PFSK-1 (cell line): ENCODE results near the gene VWC2.

ENCODE experiments used
- FOXP2 ChIP-seq: optimal IDR thresholded peaks from 2 replicates; pipeline ENCODE3; 2011; ENCODE audit warnings: borderline replicate concordance, control low read depth, inconsistent platforms; ENCODE audit not compliant: insufficient read depth; ENCODE audit errors: extremely low read length, extremely low read depth
- POLR2AphosphoS5 ChIP-seq: IDR thresholded peaks from 2 replicates; pipeline ENCODE4 v1.6.1; 2012; ENCODE audit warnings: low read depth, mild to moderate bottlenecking, control low read depth, low read length, moderate library complexity
- REST ChIP-seq, 2 experiments: IDR thresholded peaks; 2 replicates each; pipeline versions ENCODE4 v1.6.1 to v1.8.0; 2011 to 2012; ENCODE audit warnings: low read depth in 2 of 2, low read length in 2 of 2, control low read depth in 1 of 2, inconsistent platforms in 1 of 2, mild to moderate bottlenecking in 1 of 2, moderate library complexity in 1 of 2; ENCODE audit not compliant: insufficient read depth in 1 of 2
- SIN3A ChIP-seq: IDR thresholded peaks from 2 replicates; pipeline ENCODE4 v1.6.1; 2012; ENCODE audit warnings: mild to moderate bottlenecking, low read length, moderate library complexity, borderline replicate concordance; ENCODE audit not compliant: insufficient read depth
- TAF1 ChIP-seq: IDR thresholded peaks from 2 replicates; pipeline ENCODE4 v1.6.1; 2012; ENCODE audit warnings: low read length, control low read depth, borderline replicate concordance; ENCODE audit not compliant: insufficient read depth

Gene VWC2

GRCh38 chr7:49800031-49800430 lies 26.6 kb downstream of the VWC2 start:
- TF ChIP-seq TAF1, result no peak
- TF ChIP-seq POLR2AphosphoS5, result no peak
- TF ChIP-seq FOXP2, result no peak
- TF ChIP-seq SIN3A, result no peak
- TF ChIP-seq REST (IDR thresholded peaks at IDR 0.05; ENCODE audit: insufficient read depth in 1 of 2, low read depth in 2 of 2, low read length in 2 of 2), result no peak

GRCh38 chr7:49802600-49802999 lies 29.2 kb downstream of the VWC2 start:
- TF ChIP-seq REST (IDR thresholded peaks at IDR 0.05; ENCODE audit: insufficient read depth in 1 of 2, low read depth in 2 of 2, low read length in 2 of 2) (no peak), TAF1 (no peak), SIN3A (no peak), FOXP2 (no peak), POLR2AphosphoS5 (no peak)

- TF ChIP-seq FOXP2, result no peak
- TF ChIP-seq SIN3A, result no peak
These were observed 30.4 kb downstream of the VWC2 start for GRCh38 chr7:49803812-49804211.

GRCh38 chr7:49805371-49806007 lies 32.1 kb downstream of the VWC2 start:
- TF ChIP-seq TAF1 (no peak), POLR2AphosphoS5 (no peak), REST (IDR thresholded peaks at IDR 0.05; ENCODE audit: insufficient read depth in 1 of 2, low read depth in 2 of 2, low read length in 2 of 2) (no peak), FOXP2 (no peak), SIN3A (no peak)

- no peak for TF ChIP-seq SIN3A
- TF ChIP-seq POLR2AphosphoS5, result no peak
- no peak for TF ChIP-seq REST (IDR thresholded peaks at IDR 0.05; ENCODE audit: insufficient read depth in 1 of 2, low read depth in 2 of 2, low read length in 2 of 2)
- no peak for TF ChIP-seq FOXP2
- no peak for TF ChIP-seq TAF1
These were observed 39.1 kb downstream of the VWC2 start for GRCh38 chr7:49812534-49812933.
